Osteoblast (primary cell): ENCODE data around the gene KLHL24. TPM values are rescaled to one million over a fixed set of nuclear protein-coding genes. Genes with fewer than 3 reads are reported as not detected.
"Not testable (repeated sequence)": the region's sequence is repeated elsewhere in the genome, so short reads cannot be mapped to it uniquely, and the experiment has no call there.

Source experiments
- DNase-seq: peaks from one replicate; pipeline ENCODE4 v3.0.0; 2011; ENCODE audit warnings: low spot score, mixed read lengths; ENCODE audit not compliant: insufficient read length; ENCODE audit errors: missing footprints
- H2AFZ ChIP-seq: 2 replicates; pipeline ENCODE4 v1.6.0; 2011; ENCODE audit warnings: mild to moderate bottlenecking, low read length
- H3K27ac ChIP-seq: 2 replicates; pipeline ENCODE4 v1.5.1; 2011; ENCODE audit warnings: mild to moderate bottlenecking, low read depth, low read length, moderate library complexity
- H3K27me3 ChIP-seq: 2 replicates; pipeline ENCODE4 v1.6.0; 2012; ENCODE audit warnings: mild to moderate bottlenecking, control low read depth, inconsistent platforms, low read length, moderate library complexity; ENCODE audit not compliant: insufficient read depth
- H3K36me3 ChIP-seq: 2 replicates; pipeline ENCODE4 v1.5.1; 2011; ENCODE audit warnings: mild to moderate bottlenecking, low read length, control low read depth, moderate library complexity; ENCODE audit not compliant: insufficient read depth
- H3K4me1 ChIP-seq: 2 replicates; pipeline ENCODE4 v1.5.1; 2011; ENCODE audit warnings: mild to moderate bottlenecking, low read length, control low read depth, moderate library complexity; ENCODE audit not compliant: insufficient read depth
- H3K4me2 ChIP-seq: 2 replicates; pipeline ENCODE4 v1.6.0; 2011; ENCODE audit warnings: mild to moderate bottlenecking, low read length; ENCODE audit not compliant: insufficient read depth
- H3K4me3 ChIP-seq: fragments of 200-600 bp; sonication (generic); 3 replicates; pipeline ENCODE4 v1.5.1; 2012; ENCODE audit warnings: mild to moderate bottlenecking, low read length, inconsistent platforms; ENCODE audit not compliant: insufficient read depth
- H3K79me2 ChIP-seq: 2 replicates; pipeline ENCODE4 v1.6.0; 2012; ENCODE audit warnings: mild to moderate bottlenecking, low read length, control low read depth, inconsistent platforms; ENCODE audit not compliant: insufficient read depth
- H3K9me3 ChIP-seq: 2 replicates; pipeline ENCODE4 v1.5.1; 2011; ENCODE audit warnings: low read depth, low read length, control low read depth
- H4K20me1 ChIP-seq: 2 replicates; pipeline ENCODE4 v1.6.0; 2012; ENCODE audit warnings: mild to moderate bottlenecking, low read length, control low read depth; ENCODE audit not compliant: insufficient read depth
- CTCF ChIP-seq: IDR thresholded peaks from 2 replicates; pipeline ENCODE4 v1.5.1; 2011; ENCODE audit warnings: mild to moderate bottlenecking, low read depth, low read length, moderate library complexity; ENCODE audit errors: extremely low read depth
- total RNA-seq: library from RNA; depleted of rRNA; stranded (reverse); fragments of >200 nt; gene quantifications from 2 replicates; pipeline ENCODE4 v1.2.3, GENCODE V29; 2012

The KLHL24 gene
- total RNA-seq, 1 donor: 174 TPM

GRCh38 chr3:183688874-183689273 is 53.5 kb downstream of the KLHL24 start:
- Histone ChIP-seq H3K4me1 (no peaks in the 10 kb centered on the region), H2AFZ (no peak overlapping the region), H4K20me1 (no peaks in the 10 kb centered on the region), H3K4me2 (no peak overlapping the region), H3K9me3 (no peaks in the 10 kb centered on the region), H3K79me2 (no peaks in the 10 kb centered on the region), H3K4me3 (no peak overlapping the region), H3K27me3 (no peaks in the 10 kb centered on the region), H3K36me3 (no peaks in the 10 kb centered on the region), H3K27ac (no peak overlapping the region)
- DNase-seq: no peak
- no peak for TF ChIP-seq CTCF

- not testable (repeated sequence) for H3K9me3 ChIP-seq, H2AFZ ChIP-seq, H3K27me3 ChIP-seq, H3K27ac ChIP-seq, H3K4me2 ChIP-seq, H3K36me3 ChIP-seq, H3K4me3 ChIP-seq, H3K79me2 ChIP-seq, H3K4me1 ChIP-seq, DNase-seq, H4K20me1 ChIP-seq
Observed at GRCh38 chr3:183689621-183690020, 54.2 kb downstream of the KLHL24 start.

GRCh38 chr3:183690402-183690995 is 55.1 kb downstream of the KLHL24 start:
- no peak for TF ChIP-seq CTCF
- H3K27me3 ChIP-seq: no peaks in the 10 kb centered on the region
- no peak overlapping the region for H3K4me3 ChIP-seq
- DNase-seq: no peak
- no peaks in the 10 kb centered on the region for H4K20me1 ChIP-seq
- no peaks in the 10 kb centered on the region for H3K4me1 ChIP-seq
- no peaks in the 10 kb centered on the region for H3K9me3 ChIP-seq
- no peak overlapping the region for H2AFZ ChIP-seq
- no peaks in the 10 kb centered on the region for H3K36me3 ChIP-seq
- no peaks in the 10 kb centered on the region for H3K79me2 ChIP-seq
- no peak overlapping the region for H3K27ac ChIP-seq
- no peak overlapping the region for H3K4me2 ChIP-seq

GRCh38 chr3:183692436-183692835 is 57.0 kb downstream of the KLHL24 start:
- H3K27ac ChIP-seq: no peak overlapping the region
- H3K9me3 ChIP-seq: no peaks in the 10 kb centered on the region
- no peak for TF ChIP-seq CTCF
- H3K4me3 ChIP-seq: no peak overlapping the region
- no peak overlapping the region for H3K4me2 ChIP-seq
- DNase-seq: peak; percentile 58
- H3K27me3 ChIP-seq: no peaks in the 10 kb centered on the region
- H2AFZ ChIP-seq: peak overlapping the region; percentile 20
- peaks cover 3% of the 10 kb centered on the region for H3K79me2 ChIP-seq
- H3K36me3 ChIP-seq: no peaks in the 10 kb centered on the region
- no peaks in the 10 kb centered on the region for H4K20me1 ChIP-seq
- H3K4me1 ChIP-seq: no peaks in the 10 kb centered on the region
